Hair follicle dermal papilla cell (primary cell): ENCODE data around the gene DNAJC2. TPM values are rescaled to one million over a fixed set of nuclear protein-coding genes. Genes with fewer than 3 reads are reported as not detected.

Experiments
- small RNA-seq: library from RNA; depleted of rRNA; stranded (forward); fragments of <200 nt; gene quantifications from one replicate; pipeline ENCODE3, GENCODE V24; 2012
- total RNA-seq: library from RNA; depleted of rRNA; stranded (reverse); fragments of >200 nt; gene quantifications from 2 replicates; pipeline ENCODE4 v1.2.3, GENCODE V29; 2012

DNAJC2 gene, protein sequence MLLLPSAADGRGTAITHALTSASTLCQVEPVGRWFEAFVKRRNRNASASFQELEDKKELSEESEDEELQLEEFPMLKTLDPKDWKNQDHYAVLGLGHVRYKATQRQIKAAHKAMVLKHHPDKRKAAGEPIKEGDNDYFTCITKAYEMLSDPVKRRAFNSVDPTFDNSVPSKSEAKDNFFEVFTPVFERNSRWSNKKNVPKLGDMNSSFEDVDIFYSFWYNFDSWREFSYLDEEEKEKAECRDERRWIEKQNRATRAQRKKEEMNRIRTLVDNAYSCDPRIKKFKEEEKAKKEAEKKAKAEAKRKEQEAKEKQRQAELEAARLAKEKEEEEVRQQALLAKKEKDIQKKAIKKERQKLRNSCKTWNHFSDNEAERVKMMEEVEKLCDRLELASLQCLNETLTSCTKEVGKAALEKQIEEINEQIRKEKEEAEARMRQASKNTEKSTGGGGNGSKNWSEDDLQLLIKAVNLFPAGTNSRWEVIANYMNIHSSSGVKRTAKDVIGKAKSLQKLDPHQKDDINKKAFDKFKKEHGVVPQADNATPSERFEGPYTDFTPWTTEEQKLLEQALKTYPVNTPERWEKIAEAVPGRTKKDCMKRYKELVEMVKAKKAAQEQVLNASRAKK
- 13.1 and 15.7 TPM in 2 replicates for total RNA-seq

DNA sequence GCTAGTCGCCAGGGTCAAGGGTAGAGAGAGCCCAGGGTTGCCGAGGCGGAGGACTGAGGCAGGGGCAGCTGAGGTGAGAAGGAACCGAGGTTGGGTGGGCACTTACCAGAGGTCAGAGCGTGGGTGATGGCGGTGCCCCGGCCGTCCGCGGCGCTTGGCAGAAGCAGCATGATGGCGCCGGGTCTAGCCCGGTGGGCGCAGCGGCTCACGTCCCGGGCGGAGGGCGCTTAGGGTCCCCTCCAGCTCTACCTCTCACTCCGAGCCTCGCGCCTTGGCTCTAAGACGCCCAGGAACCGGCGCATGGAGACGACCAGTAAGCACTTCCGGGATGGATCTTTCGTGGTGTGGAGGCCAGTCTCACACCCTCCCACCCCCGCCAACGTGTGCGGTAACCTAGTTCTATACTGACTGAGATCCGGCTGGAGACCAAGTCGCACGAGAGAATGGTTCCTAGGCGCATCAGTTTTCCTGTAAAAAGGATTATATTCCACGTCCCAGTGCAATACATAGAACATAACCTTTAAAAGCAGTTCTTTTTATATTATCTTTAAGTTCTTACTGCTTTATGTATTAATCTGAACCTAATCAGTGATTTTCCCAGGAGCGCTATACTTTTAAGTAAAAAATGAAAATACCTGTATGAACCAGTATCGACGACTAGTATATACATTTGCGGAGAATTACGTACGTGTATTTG, at the start of gene DNAJC2:
DNAJC2 (minus strand) TSS at position 315 of the 697 bp plus-strand sequence; CDS start at position 170, 145 bp downstream.

GRCh38 chr7:103347507-103348267, 3.1 kb upstream of the DNAJC2 start, which contains the start of gene PSMC2:
TSS of gene PSMC2 (plus strand) at chr7:103347643. CDS start at chr7:103347712, 69 bp downstream.

DNA sequence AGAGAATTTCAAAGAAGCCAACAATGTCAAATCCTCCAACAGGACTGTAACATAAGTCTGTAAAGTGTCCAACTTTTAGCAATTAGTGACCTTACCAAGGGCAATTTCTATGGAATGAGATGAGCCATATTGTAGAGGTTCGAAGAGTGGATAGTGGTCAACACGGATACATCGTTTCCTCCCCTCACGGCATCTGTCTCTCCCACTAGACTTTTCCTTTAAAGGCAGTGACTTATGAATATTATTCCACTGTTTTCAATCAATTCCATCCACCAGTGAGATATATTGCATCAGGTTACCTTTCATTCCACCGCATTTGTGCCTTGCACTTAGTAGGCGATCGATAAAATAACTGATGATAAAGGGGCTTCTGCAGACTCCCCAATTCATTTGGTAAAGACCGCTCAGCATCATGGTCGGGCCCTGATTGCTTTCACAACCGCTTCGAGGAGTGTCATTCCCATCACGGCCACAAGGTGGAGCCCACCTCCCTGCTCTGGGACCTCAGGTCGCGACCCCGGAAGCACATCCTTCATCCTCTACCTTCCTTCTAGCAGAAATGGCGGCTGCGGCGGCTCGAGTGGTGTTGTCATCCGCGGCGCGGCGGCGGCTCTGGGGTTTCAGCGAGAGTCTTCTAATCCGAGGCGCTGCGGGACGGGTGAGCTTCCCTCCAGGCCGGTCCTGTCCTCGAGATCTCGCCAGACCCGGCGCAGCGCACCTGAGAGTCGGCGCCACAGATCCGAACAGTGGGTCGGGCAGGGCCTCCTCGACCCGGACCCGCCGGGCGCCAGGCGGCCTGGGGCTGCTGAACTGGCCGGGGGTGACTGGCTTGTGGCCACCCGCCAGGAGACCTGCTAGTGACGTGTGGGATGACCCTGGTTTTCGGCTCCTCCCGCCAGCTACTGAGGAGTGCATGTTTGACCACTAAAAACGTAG, 47.4 kb downstream of the DNAJC2 start, which contains the start of gene PMPCB:
PMPCB (plus strand) TSS at position 535 of the 936 bp plus-strand sequence; CDS start at position 560, 25 bp downstream.

Small RNA genes within 50 kb of the gene (small RNA-seq; reads per million reads assigned to genes)
- gene RPS29P16, result not detected

Other genes with a start within 250 kb of the DNAJC2 start
- gene NAPEPLD, start 195.7 kb downstream of the DNAJC2 start, total RNA-seq, result 8.6 and 9.2 TPM in 2 replicates
- gene PMPCB, start 47.3 kb downstream of the DNAJC2 start, total RNA-seq, result 51.6 and 64.5 TPM in 2 replicates
- gene PSMC2, start 2.9 kb upstream of the DNAJC2 start, total RNA-seq, result 128 and 201 TPM in 2 replicates
- not detected in 2 replicates for gene SLC26A5, start 101.4 kb upstream of the DNAJC2 start, total RNA-seq